CD4-positive, alpha-beta T cell (primary cell): ENCODE results near the gene PLCD4. TPM values are rescaled to one million over a fixed set of nuclear protein-coding genes. Genes with fewer than 3 reads are reported as not detected.

ENCODE experiments used
- ATAC-seq: fragments of 200-7000 bp; cut with Tn5 transposase; one replicate; pipeline ENCODE4 v1.10.0; 2022; ENCODE audit warnings: mild to moderate bottlenecking; ENCODE audit not compliant: poor library complexity
- CTCF ChIA-PET: fragments of 350-600 bp; sonication (Branson Sonifier 250); formaldehyde crosslinking; loops from one replicate; lab custom pipeline; 2021; ENCODE audit warnings: antibody characterized with exemption, inconsistent platforms; lab: Charles Lee
- POLR2A ChIA-PET: fragments of 350-600 bp; sonication (Branson Sonifier 250); formaldehyde crosslinking; loops from one replicate; lab custom pipeline; 2021; ENCODE audit warnings: antibody characterized with exemption, inconsistent platforms; lab: Charles Lee
- DNase-seq, 14 experiments: peaks; one replicate each; pipeline ENCODE4 v3.0.0-alpha.2; 2013 to 2020; ENCODE audit warnings: mixed read lengths in 2 of 14
- H3K27ac ChIP-seq, 2 donors: one replicate each; pipeline versions ENCODE4 v1.5.1 to v1.7.0; 2013; ENCODE audit warnings: low read length in 2 of 2, low read depth in 1 of 2, mild to moderate bottlenecking in 1 of 2
- H3K27me3 ChIP-seq, 2 experiments: 1 replicate in 1 of 2; 2 replicates in 1 of 2; pipeline versions ENCODE4 v1.6.1 to v1.7.0; 2013; ENCODE audit warnings: low read length in 2 of 2, control low read depth in 1 of 2, mild to moderate bottlenecking in 1 of 2, moderate library complexity in 1 of 2; ENCODE audit not compliant: insufficient read depth in 2 of 2, control insufficient read depth in 1 of 2
- H3K36me3 ChIP-seq: one replicate; pipeline ENCODE4 v1.6.1; 2013; ENCODE audit warnings: low read length, control low read depth; ENCODE audit not compliant: insufficient read depth
- H3K4me1 ChIP-seq: one replicate; pipeline ENCODE4 v1.6.1; 2013; ENCODE audit warnings: low read length, control low read depth; ENCODE audit not compliant: insufficient read depth
- H3K4me3 ChIP-seq: one replicate; pipeline ENCODE4 v1.5.1; 2013; ENCODE audit warnings: mild to moderate bottlenecking, low read length, moderate library complexity
- H3K9me3 ChIP-seq, 2 experiments: 1 replicate in 1 of 2; 2 replicates in 1 of 2; pipeline versions ENCODE4 v1.6.1 to v1.7.0; 2013; ENCODE audit warnings: low read length in 2 of 2, mild to moderate bottlenecking in 2 of 2, control low read depth in 1 of 2, moderate library complexity in 1 of 2; ENCODE audit not compliant: control insufficient read depth in 1 of 2, insufficient read depth in 1 of 2
- H3K27ac Mint-ChIP-seq: one replicate; pipeline ENCODE4 v1.8.0; 2020; ENCODE audit warnings: mixed read lengths
- H3K27me3 Mint-ChIP-seq: one replicate; pipeline ENCODE4 v1.8.0; 2021; ENCODE audit warnings: mixed read lengths
- H3K36me3 Mint-ChIP-seq: one replicate; pipeline ENCODE4 v1.8.0; 2021; ENCODE audit warnings: low read depth, mixed read lengths
- H3K4me1 Mint-ChIP-seq: one replicate; pipeline ENCODE4 v1.8.0; 2021; ENCODE audit warnings: low read depth, mixed read lengths
- H3K4me3 Mint-ChIP-seq: one replicate; pipeline ENCODE4 v1.8.0; 2020; ENCODE audit warnings: mild to moderate bottlenecking, mixed read lengths
- H3K9me3 Mint-ChIP-seq: one replicate; pipeline ENCODE4 v1.8.0; 2020; ENCODE audit warnings: mixed read lengths
- intact Hi-C, 2 experiments: fragments of 100-400 bp; cut with DNase I in 1 of 2; cut with micrococcal nuclease in 1 of 2; formaldehyde crosslinking; loops; one replicate each; pipeline versions ENCODE4 v1.15.1 to v1.9.0; 2023 to 2025; cut with DNase I, micrococcal nuclease
- total RNA-seq, 174 experiments: library from RNA in 2 of 174; stranded (reverse) in 2 of 174; gene quantifications; one replicate each; pipeline ENCODE4 v1.2.3 and lab custom pipeline; 2021 to 2026
- TF ChIP-seq, protein P1 (sequence below): fragments of 200-600 bp; IDR thresholded peaks from one replicate; pipeline ENCODE4 v1.8.0; 2022; ENCODE audit warnings: antibody characterized with exemption, mild to moderate bottlenecking

The PLCD4 gene
- total RNA-seq, 2 experiments from 2014 or later: 0.25 to 0.77 TPM

DNA sequence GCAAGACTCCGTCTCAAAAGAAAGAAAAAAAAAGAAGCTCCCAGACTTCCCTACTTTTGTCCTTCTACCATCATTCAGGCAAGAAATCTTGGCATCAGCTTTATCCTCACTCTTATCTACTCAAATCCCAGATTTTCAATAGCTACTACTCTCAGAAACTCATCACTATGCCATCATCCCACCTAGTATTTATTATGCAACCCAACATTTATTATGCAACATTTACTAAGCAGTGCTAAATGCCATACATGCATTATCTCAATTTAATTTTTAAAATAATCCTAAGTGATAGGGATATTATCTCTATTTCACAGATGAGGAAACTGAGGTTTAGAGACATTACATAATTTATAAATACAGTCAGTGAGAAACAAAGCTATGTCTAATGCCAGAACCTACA lies 43.6 kb upstream of the PLCD4 start:
- no peak overlapping the region for H3K27ac ChIP-seq
- Mint-ChIP-seq H3K36me3 (peaks cover 72% of the 10 kb centered on the region), H3K4me3 (no peak overlapping the region), H3K27ac (peak overlapping the region; percentile 28), H3K9me3 (no peaks in the 10 kb centered on the region), H3K4me1 (peaks cover 49% of the 10 kb centered on the region), H3K27me3 (no peaks in the 10 kb centered on the region)
- ATAC-seq: no peak
- no peaks in the 10 kb centered on the region for H3K27me3 ChIP-seq
- H3K9me3 ChIP-seq: no peaks in the 10 kb centered on the region
- H3K36me3 ChIP-seq: peaks cover 48% of the 10 kb centered on the region
- peaks cover 13% of the 10 kb centered on the region for H3K4me1 ChIP-seq
- TF ChIP-seq, protein P1, sequence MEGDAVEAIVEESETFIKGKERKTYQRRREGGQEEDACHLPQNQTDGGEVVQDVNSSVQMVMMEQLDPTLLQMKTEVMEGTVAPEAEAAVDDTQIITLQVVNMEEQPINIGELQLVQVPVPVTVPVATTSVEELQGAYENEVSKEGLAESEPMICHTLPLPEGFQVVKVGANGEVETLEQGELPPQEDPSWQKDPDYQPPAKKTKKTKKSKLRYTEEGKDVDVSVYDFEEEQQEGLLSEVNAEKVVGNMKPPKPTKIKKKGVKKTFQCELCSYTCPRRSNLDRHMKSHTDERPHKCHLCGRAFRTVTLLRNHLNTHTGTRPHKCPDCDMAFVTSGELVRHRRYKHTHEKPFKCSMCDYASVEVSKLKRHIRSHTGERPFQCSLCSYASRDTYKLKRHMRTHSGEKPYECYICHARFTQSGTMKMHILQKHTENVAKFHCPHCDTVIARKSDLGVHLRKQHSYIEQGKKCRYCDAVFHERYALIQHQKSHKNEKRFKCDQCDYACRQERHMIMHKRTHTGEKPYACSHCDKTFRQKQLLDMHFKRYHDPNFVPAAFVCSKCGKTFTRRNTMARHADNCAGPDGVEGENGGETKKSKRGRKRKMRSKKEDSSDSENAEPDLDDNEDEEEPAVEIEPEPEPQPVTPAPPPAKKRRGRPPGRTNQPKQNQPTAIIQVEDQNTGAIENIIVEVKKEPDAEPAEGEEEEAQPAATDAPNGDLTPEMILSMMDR: no peak
- no peak for DNase-seq
- ChIA-PET POLR2A (no interaction called here), CTCF (interaction anchor here (0.7 kb wide), 1 partner anchor 294 kb away, joined by 3 read pairs; the partner anchor contains the start of gene PNKD)
- H3K4me3 ChIP-seq: no peak overlapping the region
- intact Hi-C loops: loop anchor here in 1 of 2 experiments (10.0 kb wide), 2 partner anchors 691 to 981 kb away; partner anchors contain the start of genes CHPF, TMEM198, TUBA4A and TUBA4B

DNA sequence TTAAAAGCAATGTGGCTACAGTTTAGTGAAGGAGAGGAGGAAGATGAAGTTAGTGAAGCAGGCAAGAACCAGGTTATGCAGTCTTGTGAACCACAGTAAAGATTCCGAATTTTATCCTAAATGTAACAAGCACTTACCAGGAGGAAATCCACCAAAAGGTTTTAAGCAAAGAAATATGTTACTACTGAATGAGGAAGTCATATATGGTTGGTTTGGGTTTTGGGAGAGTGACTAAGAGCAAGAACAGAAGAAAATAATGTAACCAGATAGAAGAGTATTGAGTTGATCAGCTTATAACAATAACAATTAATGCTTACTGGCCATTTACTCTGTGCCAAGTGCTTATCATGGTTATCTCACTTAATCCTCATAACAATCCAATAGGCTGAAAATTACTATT lies 41.4 kb upstream of the PLCD4 start:
- Mint-ChIP-seq H3K27ac (peak overlapping the region; percentile 97), H3K4me1 (peaks cover 71% of the 10 kb centered on the region), H3K4me3 (peak overlapping the region; percentile 96), H3K9me3 (no peaks in the 10 kb centered on the region), H3K27me3 (no peaks in the 10 kb centered on the region), H3K36me3 (peaks cover 68% of the 10 kb centered on the region)
- intact Hi-C loops: loop anchor here (5.0 to 10.0 kb wide), 7 partner anchors 91 to 979 kb away; partner anchors contain the start of genes BCS1L (in 1 of the 2), CHPF (in 1 of the 2), DNPEP (in 1 of the 2) and RNF25 (in 1 of the 2)
- no peak overlapping the region for H3K4me3 ChIP-seq
- DNase-seq: peak in 1 of 14 experiments; percentile 6
- ChIA-PET CTCF (no interaction called here), POLR2A (no interaction called here)
- TF ChIP-seq, protein P1: no peak
- peaks cover 29% of the 10 kb centered on the region for H3K4me1 ChIP-seq
- H3K36me3 ChIP-seq: peaks cover 27% of the 10 kb centered on the region
- no peaks in the 10 kb centered on the region for H3K27me3 ChIP-seq
- no peak for ATAC-seq
- no peak overlapping the region for H3K27ac ChIP-seq
- no peaks in the 10 kb centered on the region for H3K9me3 ChIP-seq

DNA sequence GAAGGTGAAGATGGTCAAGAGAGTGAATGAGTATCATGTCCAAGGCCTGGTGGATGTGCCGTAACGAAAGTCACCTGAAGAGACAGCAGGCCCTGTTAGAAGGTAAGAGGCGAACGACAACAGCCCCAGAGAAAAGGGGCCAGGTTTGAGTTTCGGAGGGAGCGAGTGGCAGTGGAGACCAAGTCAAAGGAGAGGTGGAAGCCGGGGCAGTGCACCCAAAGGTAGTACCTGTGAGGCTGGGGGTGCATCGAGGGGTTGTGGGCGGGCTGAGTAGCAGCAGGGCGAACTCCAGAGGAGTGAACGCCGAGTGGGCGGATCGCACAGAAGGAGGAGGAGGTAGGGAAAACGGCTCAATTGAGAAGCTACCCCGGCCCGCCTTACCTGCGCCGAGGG lies 39.9 kb upstream of the PLCD4 start:
- H3K4me1 Mint-ChIP-seq: peaks cover 75% of the 10 kb centered on the region
- POLR2A ChIA-PET: interaction anchor here (0.8 to 1.4 kb wide), 7 partner anchors 9 to 820 kb away, joined by 3 to 5 read pairs (median 4); partner anchors contain the start of genes CTDSP1, DNPEP and TUBA4A

More for the DNA sequence above, 39.9 kb upstream of the PLCD4 start:
- H3K27ac ChIP-seq: peak overlapping the region; percentile 98 to 99
- peaks cover 19% of the 10 kb centered on the region for H3K36me3 ChIP-seq
- H3K9me3 ChIP-seq: no peaks in the 10 kb centered on the region
- TF ChIP-seq, protein P1: no peak
- H3K27ac Mint-ChIP-seq: peak overlapping the region; percentile 97
- H3K27me3 Mint-ChIP-seq: no peaks in the 10 kb centered on the region
- H3K4me3 ChIP-seq: peak overlapping the region; percentile 77
- peak overlapping the region; percentile 96 for H3K4me3 Mint-ChIP-seq
- CTCF ChIA-PET: no interaction called here
- peaks cover 32% of the 10 kb centered on the region for H3K4me1 ChIP-seq
- no peaks in the 10 kb centered on the region for H3K27me3 ChIP-seq
- H3K9me3 Mint-ChIP-seq: no peaks in the 10 kb centered on the region
- DNase-seq (peak in 2 of 14 experiments; percentile 62 to 80), ATAC-seq (peak; percentile 61)
- peaks cover 64% of the 10 kb centered on the region for H3K36me3 Mint-ChIP-seq
- intact Hi-C loops: loop anchor here (1.0 to 10.0 kb wide), 11 partner anchors 90 to 977 kb away; partner anchors contain the start of genes AAMP (in 2 of the 2), PNKD (in 2 of the 2), TTLL4 (in 2 of the 2) and BCS1L (in 1 of the 2)
